GM18519 (cell line): Measurements from ENCODE around the gene GFAP.

ENCODE experiments used
- ATAC-seq: cut with Tn5 transposase; IDR thresholded peaks from one replicate; pipeline ENCODE4 v1.9.1; 2021; ENCODE audit warnings: mild to moderate bottlenecking, moderate library complexity; ENCODE audit not compliant: unreplicated experiment, low FRiP score

Gene GFAP

GRCh38 chr17:44915862-44916780 lies 821 bp upstream of the GFAP start:
- no peak for ATAC-seq

DNA sequence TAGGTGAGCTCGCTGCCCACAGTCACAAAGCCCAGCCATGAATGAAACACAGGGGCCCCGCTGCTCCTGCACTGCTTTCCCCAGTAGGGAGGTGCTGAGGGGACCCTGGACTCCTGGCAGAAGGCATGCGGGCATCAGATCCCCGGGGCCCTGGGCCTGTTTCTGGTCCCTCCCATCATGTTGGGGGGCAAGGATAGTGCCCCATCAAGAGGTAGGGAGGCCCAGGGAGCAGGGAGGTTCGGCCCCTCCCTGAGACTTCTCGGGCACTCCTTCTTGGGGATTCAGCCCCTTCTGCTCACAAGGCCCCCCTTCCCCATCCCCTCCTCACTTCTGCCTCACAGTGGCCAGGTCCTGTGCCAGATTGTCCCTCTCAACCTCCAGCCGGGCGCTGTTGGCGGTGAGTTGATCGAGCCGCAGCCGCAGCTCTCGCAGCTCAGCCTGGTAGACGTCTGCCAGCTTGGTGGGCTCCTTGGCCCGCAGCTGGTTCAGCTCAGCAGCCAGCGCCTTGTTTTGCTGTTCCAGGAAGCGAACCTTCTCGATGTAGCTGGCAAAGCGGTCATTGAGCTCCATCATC lies 515 bp downstream of the GFAP start:
- no peak for ATAC-seq

- no peak for ATAC-seq
Observed at GRCh38 chr17:44914148-44914547, 1.2 kb downstream of the GFAP start.

DNA sequence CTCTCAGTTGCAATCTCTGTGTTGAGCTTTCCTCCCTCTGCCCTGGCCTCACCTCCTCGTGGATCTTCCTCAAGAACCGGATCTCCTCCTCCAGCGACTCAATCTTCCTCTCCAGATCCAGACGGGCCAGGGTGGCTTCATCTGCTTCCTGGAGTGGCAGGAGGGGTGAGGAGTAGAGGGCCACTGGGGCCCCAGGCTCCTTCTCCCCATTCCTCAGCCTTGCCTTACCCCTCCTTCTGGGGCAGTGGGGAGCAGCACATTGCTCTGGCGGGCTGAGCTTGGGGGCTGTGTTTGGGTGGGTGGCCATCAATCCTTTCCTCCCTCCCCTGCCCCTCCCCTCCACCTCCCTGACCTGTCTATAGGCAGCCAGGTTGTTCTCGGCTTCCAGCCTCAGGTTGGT lies 1.6 kb downstream of the GFAP start:
- no peak for ATAC-seq

- ATAC-seq, result no peak
Observed at GRCh38 chr17:44912763-44913544, 2.3 kb downstream of the GFAP start.

DNA sequence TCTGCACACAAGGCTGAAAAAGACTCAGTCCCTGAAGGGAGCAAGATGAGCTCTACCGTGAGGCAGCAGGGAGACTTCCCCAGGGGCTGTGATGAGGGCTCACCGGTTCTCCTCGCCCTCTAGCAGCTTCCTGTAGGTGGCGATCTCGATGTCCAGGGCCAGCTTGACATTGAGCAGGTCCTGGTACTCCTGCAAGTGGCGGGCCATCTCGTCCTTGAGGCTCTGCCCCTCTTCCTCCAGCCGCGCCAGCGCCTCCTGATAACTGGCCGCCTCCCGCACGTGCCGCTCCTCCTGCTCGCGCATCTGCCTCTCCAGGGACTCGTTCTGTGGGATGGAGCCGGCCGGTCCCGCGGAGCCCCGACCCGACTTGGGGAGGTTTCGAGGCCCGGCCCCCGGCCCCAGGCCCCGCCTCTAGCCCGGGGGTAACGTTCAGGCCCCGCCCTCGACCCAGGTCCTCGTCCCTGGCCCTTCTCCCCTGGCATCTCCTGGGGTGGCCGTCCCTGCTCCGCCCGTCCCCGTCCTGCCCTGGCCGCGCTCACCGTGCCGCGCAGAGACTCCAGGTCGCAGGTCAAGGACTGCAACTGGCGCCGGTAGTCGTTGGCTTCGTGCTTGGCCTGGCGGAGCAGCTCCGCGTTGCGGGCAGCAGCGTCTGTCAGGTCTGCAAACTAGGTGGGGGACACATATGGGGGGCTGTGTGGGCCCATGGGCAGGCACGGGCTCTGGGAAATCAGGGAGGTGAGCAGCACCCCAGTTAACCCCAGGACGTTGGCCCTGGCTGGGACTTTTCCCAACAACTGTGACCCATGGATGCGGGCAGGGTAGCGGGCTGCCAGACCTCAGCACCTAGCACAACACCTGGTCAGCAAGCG lies 3.9 kb downstream of the GFAP start:
- no peak for ATAC-seq

- ATAC-seq, result no peak
Observed at GRCh38 chr17:44910231-44911106, 4.8 kb downstream of the GFAP start.

DNA sequence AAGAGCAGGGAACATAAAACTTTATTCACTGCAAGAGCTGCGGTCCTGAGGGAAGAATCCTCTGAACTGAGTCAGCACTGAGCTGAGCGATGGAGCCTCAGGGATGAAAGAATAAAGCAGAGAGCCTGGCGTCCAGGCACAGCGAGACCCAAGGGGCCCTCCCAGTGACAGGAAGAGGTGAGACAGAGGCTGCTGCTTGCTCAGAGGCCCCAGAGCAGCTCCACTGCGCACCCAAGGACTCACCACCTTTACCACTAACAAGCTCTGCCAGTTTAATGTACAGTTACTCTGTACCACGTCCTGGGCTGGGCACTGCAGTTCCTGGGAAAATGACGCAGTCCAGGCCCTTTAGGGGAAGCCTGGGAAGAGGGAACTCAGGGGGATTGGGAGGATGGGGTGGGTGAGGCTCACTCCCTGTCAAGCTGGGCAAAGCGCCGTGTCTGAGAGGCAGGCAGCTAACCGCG lies 5.6 kb downstream of the GFAP start:
- no peak for ATAC-seq

- no peak for ATAC-seq
Observed at GRCh38 chr17:44908761-44909326, 6.5 kb downstream of the GFAP start.

GRCh38 chr17:44907729-44908470 lies 7.4 kb downstream of the GFAP start:
- no peak for ATAC-seq

DNA sequence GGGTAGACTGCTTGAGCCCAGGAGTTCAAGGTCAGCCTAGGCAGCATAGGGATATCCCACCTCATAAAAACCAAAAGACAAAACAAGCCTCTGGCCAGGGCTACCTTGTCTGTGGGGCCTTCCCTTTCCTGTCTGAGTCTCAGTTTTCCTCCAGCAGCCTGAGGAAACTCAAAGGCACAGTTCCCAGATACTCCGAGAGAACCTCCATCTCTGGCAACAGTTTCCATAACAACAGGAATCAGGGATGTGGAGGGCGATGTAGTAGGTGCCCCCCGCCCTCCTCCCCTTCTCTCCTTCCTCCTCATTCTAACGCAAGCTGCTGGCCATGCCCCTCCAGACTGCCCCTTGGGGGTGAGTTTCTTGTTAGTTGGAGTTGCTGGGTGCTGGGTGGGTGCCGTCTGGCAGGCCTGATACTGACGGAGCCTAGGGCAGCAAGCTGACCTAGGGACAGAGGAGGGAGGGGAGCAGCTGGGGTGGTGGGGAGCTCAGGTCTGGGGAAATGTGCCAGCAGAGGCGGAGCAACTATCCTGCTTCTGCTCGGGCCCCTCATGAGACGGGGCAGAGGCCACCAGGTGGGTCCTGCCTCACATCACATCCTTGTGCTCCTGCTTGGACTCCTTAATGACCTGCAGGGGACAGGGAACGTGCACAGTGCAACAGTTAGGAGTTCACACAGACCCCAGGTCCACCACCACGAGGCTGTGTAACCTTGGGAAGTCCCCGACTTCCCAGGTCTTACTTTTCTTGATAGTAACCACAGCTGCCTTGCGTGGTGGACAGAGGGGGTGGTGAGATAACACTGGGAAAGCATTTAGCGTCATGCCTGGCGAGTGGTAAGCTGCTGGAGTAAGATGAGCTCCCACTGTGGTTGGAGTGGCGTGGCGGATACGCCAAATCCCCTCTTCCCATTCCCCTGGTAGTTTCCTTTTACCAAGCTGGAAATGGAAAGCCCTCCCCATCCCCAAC lies 8.3 kb downstream of the GFAP start:
- ATAC-seq, result no peak

DNA sequence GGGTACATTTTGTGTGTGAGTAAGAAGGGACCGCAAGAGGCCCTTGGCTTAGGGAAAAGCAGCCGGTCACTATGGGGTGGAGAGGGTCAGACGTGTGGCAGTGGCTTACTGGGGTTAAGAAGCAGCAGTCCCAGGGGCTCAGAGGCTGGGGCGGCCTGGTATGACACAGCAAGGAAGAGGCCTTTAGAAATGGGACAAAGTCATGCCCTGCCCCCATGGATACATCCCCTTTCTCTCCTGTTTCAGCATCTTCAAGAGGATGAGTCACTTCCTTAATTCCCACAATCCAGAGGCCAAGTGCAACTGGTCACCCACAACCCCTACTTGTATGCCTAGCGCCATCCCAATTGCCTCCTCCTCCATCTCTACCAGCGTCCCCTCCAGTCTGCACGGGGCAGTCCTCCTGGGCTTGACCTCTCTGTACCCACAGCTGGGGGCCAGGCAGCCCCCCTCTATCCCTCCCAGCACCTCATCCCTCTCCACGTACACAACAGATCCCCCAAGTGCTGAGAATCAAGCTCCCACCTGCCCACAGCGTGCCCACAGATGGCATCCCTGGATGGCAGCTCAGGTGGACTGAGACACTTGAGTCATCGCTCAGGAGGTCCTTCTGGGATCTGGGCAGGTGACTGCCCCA lies 9.2 kb downstream of the GFAP start:
- no peak for ATAC-seq

- no peak for ATAC-seq
Observed at GRCh38 chr17:44905006-44906000, 10.0 kb downstream of the GFAP start.

GRCh38 chr17:44904001-44904984 lies 11.0 kb downstream of the GFAP start:
- no peak for ATAC-seq
